Fibroblast of lung (primary cell): ENCODE data around the gene PLEKHG4B. TPM values are rescaled to one million over a fixed set of nuclear protein-coding genes. Genes with fewer than 3 reads are reported as not detected.

Source experiments
- DNase-seq, 2 donors: peaks; one replicate each; pipeline versions ENCODE4 v3.0.0 to v3.0.0-alpha.2; 2010; ENCODE audit warnings: low read depth in 2 of 2
- H2AFZ ChIP-seq: 2 replicates; pipeline ENCODE4 v1.5.1; 2012; ENCODE audit warnings: low read length, control low read depth, inconsistent platforms
- H3K27ac ChIP-seq: 2 replicates; pipeline ENCODE4 v1.5.1; 2011; ENCODE audit warnings: low read length, control low read depth; ENCODE audit not compliant: insufficient read depth
- H3K27me3 ChIP-seq: 2 replicates; pipeline ENCODE4 v1.5.1; 2011; ENCODE audit warnings: mild to moderate bottlenecking, low read length; ENCODE audit not compliant: control insufficient read depth, insufficient read depth
- H3K36me3 ChIP-seq: 2 replicates; pipeline ENCODE4 v1.5.1; 2011; ENCODE audit warnings: low read length; ENCODE audit not compliant: control insufficient read depth, insufficient read depth
- H3K4me1 ChIP-seq: 2 replicates; pipeline ENCODE4 v1.5.1; 2011; ENCODE audit warnings: low read length; ENCODE audit not compliant: control insufficient read depth, insufficient read depth; ENCODE audit errors: extremely low read depth
- H3K4me2 ChIP-seq: 2 replicates; pipeline ENCODE4 v1.5.1; 2011; ENCODE audit warnings: low read length, control low read depth; ENCODE audit not compliant: insufficient read depth; ENCODE audit errors: extremely low read depth
- H3K4me3 ChIP-seq, 4 experiments: fragments of 200-600 bp in 1 of 4; sonication (generic) in 1 of 4; replicated peaks in 1 of 4; 2 replicates each; pipeline ENCODE4 v1.5.1; 2011 to 2016; ENCODE audit warnings: low read length in 4 of 4, low read depth in 3 of 4, mild to moderate bottlenecking in 3 of 4, control low read depth in 2 of 4, inconsistent platforms in 1 of 4, mixed read lengths in 1 of 4; ENCODE audit not compliant: insufficient read depth in 1 of 4; ENCODE audit errors: control extremely low read depth in 1 of 4
- H3K79me2 ChIP-seq: 2 replicates; pipeline ENCODE4 v1.5.1; 2012; ENCODE audit warnings: mild to moderate bottlenecking, low read length, inconsistent platforms; ENCODE audit not compliant: control insufficient read depth, insufficient read depth
- H3K9ac ChIP-seq: 2 replicates; pipeline ENCODE4 v1.5.1; 2011; ENCODE audit warnings: mild to moderate bottlenecking, low read length, control low read depth; ENCODE audit not compliant: insufficient read depth
- H3K9me3 ChIP-seq: 2 replicates; pipeline ENCODE4 v1.5.1; 2012; ENCODE audit warnings: low read depth, low read length; ENCODE audit not compliant: control insufficient read depth, insufficient read depth
- H4K20me1 ChIP-seq: 2 replicates; pipeline ENCODE4 v1.5.1; 2011; ENCODE audit warnings: low read length; ENCODE audit not compliant: control insufficient read depth, insufficient read depth; ENCODE audit errors: extremely low read depth
- CTCF ChIP-seq, 2 donors: IDR thresholded peaks in 1 of 2; conservative IDR thresholded peaks in 1 of 2; 1 replicate in 1 of 2; 2 replicates in 1 of 2; pipeline ENCODE4 v1.5.1; 2011 to 2012; ENCODE audit warnings: low read length in 2 of 2, control low read depth in 1 of 2, inconsistent platforms in 1 of 2, low read depth in 1 of 2, mild to moderate bottlenecking in 1 of 2
- EZH2 ChIP-seq: IDR thresholded peaks from 2 replicates; pipeline ENCODE4 v1.5.1; 2012; ENCODE audit warnings: low read length, control low read depth, mild to moderate bottlenecking; ENCODE audit errors: missing control alignments
- polyA plus RNA-seq, 2 donors: library from polyadenylated mRNA; depleted of rRNA in 1 of 2; stranded (reverse) in 1 of 2; unstranded in 1 of 2; fragments of >200 nt; gene quantifications; 2 replicates each; pipeline ENCODE4 v1.2.1, GENCODE V29; 2011 to 2012; ENCODE audit warnings: missing spikeins in 1 of 2
- total RNA-seq: library from RNA; depleted of rRNA; stranded (reverse); fragments of >200 nt; gene quantifications from 2 replicates; pipeline ENCODE4 v1.2.1, GENCODE V29; 2014

PLEKHG4B gene
- total and polyA plus RNA-seq, 2 donors (not counting 1 experiment from before 2014, with no cell fraction given): under 0.01 to 0.08 TPM

- H3K4me1 ChIP-seq: no peaks in the 10 kb centered on the region
- no peaks in the 10 kb centered on the region for H3K36me3 ChIP-seq
- no peak overlapping the region for H3K4me3 ChIP-seq
- no peaks in the 10 kb centered on the region for H4K20me1 ChIP-seq
- no peaks in the 10 kb centered on the region for H3K79me2 ChIP-seq
- DNase-seq: peak; percentile 51 to 80
- no peak overlapping the region for H3K4me2 ChIP-seq
- H2AFZ ChIP-seq: no peak overlapping the region
- no peak overlapping the region for H3K9ac ChIP-seq
- TF ChIP-seq EZH2 (no peak), CTCF (conservative IDR thresholded peaks at IDR 0.05 in 1 of 2, IDR thresholded peaks at IDR 0.05 in 1 of 2; ENCODE audit: low read depth in 1 of 2, low read length in 2 of 2) (no peak)
- H3K27ac ChIP-seq: no peak overlapping the region
- no peaks in the 10 kb centered on the region for H3K9me3 ChIP-seq
- no peaks in the 10 kb centered on the region for H3K27me3 ChIP-seq
These were observed 57.9 kb downstream of the PLEKHG4B start for GRCh38 chr5:149745-150485.

DNA sequence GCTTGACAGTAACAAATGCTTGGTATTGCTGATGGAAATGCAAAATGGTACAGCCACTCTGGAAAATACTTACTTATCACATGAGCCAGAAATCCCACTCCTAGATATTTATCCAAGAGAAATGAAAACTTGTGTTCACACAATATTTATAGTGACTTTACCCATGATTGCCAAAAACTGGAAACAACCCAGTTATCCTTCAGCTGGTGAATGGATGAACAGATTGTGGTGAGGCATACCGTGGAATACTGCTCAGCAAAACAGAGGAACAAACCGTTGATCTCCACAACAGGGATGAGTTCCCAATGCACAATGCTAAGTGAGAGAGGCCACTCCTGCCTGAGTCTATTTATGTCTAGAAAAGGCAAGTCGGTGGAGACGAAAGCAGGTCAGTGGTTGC, 58.8 kb downstream of the PLEKHG4B start:
- no peak overlapping the region for H2AFZ ChIP-seq
- no peaks in the 10 kb centered on the region for H3K79me2 ChIP-seq
- no peak overlapping the region for H3K4me2 ChIP-seq
- H3K9me3 ChIP-seq: no peaks in the 10 kb centered on the region
- H3K4me3 ChIP-seq: no peak overlapping the region
- no peaks in the 10 kb centered on the region for H3K27me3 ChIP-seq
- no peaks in the 10 kb centered on the region for H4K20me1 ChIP-seq
- H3K9ac ChIP-seq: no peak overlapping the region
- no peak for DNase-seq
- TF ChIP-seq CTCF (conservative IDR thresholded peaks at IDR 0.05 in 1 of 2, IDR thresholded peaks at IDR 0.05 in 1 of 2; ENCODE audit: low read depth in 1 of 2, low read length in 2 of 2): no peak
- no peak for TF ChIP-seq EZH2
- H3K36me3 ChIP-seq: no peaks in the 10 kb centered on the region
- no peak overlapping the region for H3K27ac ChIP-seq
- H3K4me1 ChIP-seq: no peaks in the 10 kb centered on the region

GRCh38 chr5:152077-152476, 60.1 kb downstream of the PLEKHG4B start:
- Histone ChIP-seq H3K4me1 (no peaks in the 10 kb centered on the region), H3K27ac (no peak overlapping the region), H3K9me3 (no peaks in the 10 kb centered on the region), H3K4me2 (no peak overlapping the region), H3K79me2 (no peaks in the 10 kb centered on the region), H2AFZ (no peak overlapping the region), H4K20me1 (no peaks in the 10 kb centered on the region), H3K36me3 (no peaks in the 10 kb centered on the region), H3K9ac (no peak overlapping the region), H3K4me3 (no peak overlapping the region), H3K27me3 (no peaks in the 10 kb centered on the region)
- TF ChIP-seq EZH2 (no peak), CTCF (conservative IDR thresholded peaks at IDR 0.05 in 1 of 2, IDR thresholded peaks at IDR 0.05 in 1 of 2; ENCODE audit: low read depth in 1 of 2, low read length in 2 of 2) (no peak)
- DNase-seq: no peak
